IMR-90 (cell line): ENCODE data around the gene C14orf119. TPM values are rescaled to one million over a fixed set of nuclear protein-coding genes. Genes with fewer than 3 reads are reported as not detected.

Source experiments
- ATAC-seq: fragments of 200-7000 bp; cut with Tn5 transposase; 2 replicates; pipeline ENCODE4 v1.9.1; 2020; ENCODE audit warnings: low read depth, mild to moderate bottlenecking, moderate library complexity
- BruUV-seq: library from RNA; stranded (reverse); fragments of 400-500 nt; replicated peaks from 2 replicates; lab custom pipeline; 2021; lab: Mats Ljungman, UMichigan
- CTCF ChIA-PET: fragments of 300-600 bp; formaldehyde crosslinking; extraction: SDS; loops from one replicate; lab custom pipeline; 2021; ENCODE audit warnings: antibody characterized with exemption; lab: Yijun Ruan, JAX
- POLR2A ChIA-PET: fragments of 300-600 bp; sonication (Branson Sonifier 250); formaldehyde crosslinking; loops from one replicate; lab custom pipeline; 2022; ENCODE audit warnings: antibody characterized with exemption; ENCODE audit not compliant: unreplicated experiment; lab: Charles Lee
- DNase-seq: peaks from one replicate; pipeline ENCODE4 v3.0.0; 2013
- H2AFZ ChIP-seq: replicated peaks from 2 replicates; pipeline ENCODE3; 2013; ENCODE audit warnings: low read length, mild to moderate bottlenecking; ENCODE audit not compliant: poor library complexity
- H2AK5ac ChIP-seq: 2 replicates; pipeline ENCODE4 v1.6.1; 2013; ENCODE audit warnings: low read depth, low read length, inconsistent platforms
- H2AK9ac ChIP-seq: replicated peaks from 2 replicates; pipeline ENCODE3; 2013; ENCODE audit warnings: mild to moderate bottlenecking, low read depth, low read length, moderate library complexity; ENCODE audit not compliant: poor library complexity
- H2BK120ac ChIP-seq: 2 replicates; pipeline ENCODE4 v1.6.1; 2013; ENCODE audit warnings: low read depth, low read length, inconsistent platforms
- H2BK15ac ChIP-seq: 3 replicates; pipeline ENCODE4 v1.6.1; 2013; ENCODE audit warnings: low read depth, low read length, inconsistent platforms
- H2BK20ac ChIP-seq: 2 replicates; pipeline ENCODE4 v1.6.1; 2013; ENCODE audit warnings: low read depth, mild to moderate bottlenecking, inconsistent platforms, low read length, moderate library complexity
- H2BK5ac ChIP-seq: 2 replicates; pipeline ENCODE4 v1.6.1; 2013; ENCODE audit warnings: mild to moderate bottlenecking, low read depth, low read length, inconsistent platforms; ENCODE audit not compliant: poor library complexity, severe bottlenecking
- H3K14ac ChIP-seq: replicated peaks from 2 replicates; pipeline ENCODE4 v1.6.1; 2013; ENCODE audit warnings: low read depth, low read length, inconsistent platforms
- H3K18ac ChIP-seq: 2 replicates; pipeline ENCODE4 v1.6.1; 2013; ENCODE audit warnings: low read depth, low read length, control low read depth
- H3K23ac ChIP-seq: 2 replicates; pipeline ENCODE4 v1.6.1; 2013; ENCODE audit warnings: low read depth, low read length, inconsistent platforms
- H3K27ac ChIP-seq: 2 replicates; pipeline ENCODE4 v1.5.1; 2013; ENCODE audit warnings: mild to moderate bottlenecking, control low read depth, low read length; ENCODE audit not compliant: insufficient read depth
- H3K27me3 ChIP-seq: 2 replicates; pipeline ENCODE4 v1.6.1; 2013; ENCODE audit warnings: low read length; ENCODE audit not compliant: control insufficient read depth, insufficient read depth
- H3K36me3 ChIP-seq: 2 replicates; pipeline ENCODE4 v1.6.1; 2013; ENCODE audit warnings: low read length, mixed read lengths; ENCODE audit not compliant: control insufficient read depth, insufficient read depth
- H3K4ac ChIP-seq: 2 replicates; pipeline ENCODE4 v1.6.1; 2013; ENCODE audit warnings: low read depth, low read length, inconsistent platforms
- H3K4me1 ChIP-seq: 2 replicates; pipeline ENCODE4 v1.6.1; 2013; ENCODE audit warnings: low read length, mixed read lengths; ENCODE audit not compliant: control insufficient read depth, insufficient read depth
- H3K4me2 ChIP-seq: 2 replicates; pipeline ENCODE4 v1.6.1; 2013; ENCODE audit warnings: low read depth, mild to moderate bottlenecking, control low read depth, low read length, moderate library complexity
- H3K4me3 ChIP-seq: 2 replicates; pipeline ENCODE4 v1.5.1; 2013; ENCODE audit warnings: low read depth, mild to moderate bottlenecking, control low read depth, low read length, moderate library complexity; ENCODE audit not compliant: insufficient read depth
- H3K56ac ChIP-seq: 2 replicates; pipeline ENCODE4 v1.6.1; 2013; ENCODE audit warnings: low read length, inconsistent platforms; ENCODE audit not compliant: insufficient read depth; ENCODE audit errors: extremely low read depth
- H3K79me1 ChIP-seq, 2 experiments: 2 replicates each; pipeline ENCODE4 v1.6.1; 2013; ENCODE audit warnings: low read length in 2 of 2, inconsistent platforms in 1 of 2, low read depth in 1 of 2
- H3K9ac ChIP-seq: 2 replicates; pipeline ENCODE4 v1.6.1; 2013; ENCODE audit warnings: low read depth, low read length, control low read depth
- H3K9me1 ChIP-seq: 2 replicates; pipeline ENCODE4 v1.6.1; 2013; ENCODE audit warnings: low read length, inconsistent platforms; ENCODE audit not compliant: insufficient read depth
- H3K9me3 ChIP-seq: 2 replicates; pipeline ENCODE4 v1.6.1; 2013; ENCODE audit warnings: low read length; ENCODE audit not compliant: control insufficient read depth, insufficient read depth
- H4K20me1 ChIP-seq: 2 replicates; pipeline ENCODE4 v1.6.1; 2013; ENCODE audit warnings: low read length, inconsistent platforms; ENCODE audit not compliant: insufficient read depth
- H4K5ac ChIP-seq: 2 replicates; pipeline ENCODE4 v1.6.1; 2013; ENCODE audit warnings: mild to moderate bottlenecking, low read depth, low read length, control low read depth
- H4K8ac ChIP-seq, 2 experiments: 2 replicates each; pipeline ENCODE4 v1.6.1; 2013; ENCODE audit warnings: low read depth in 2 of 2, low read length in 2 of 2, control low read depth in 1 of 2, inconsistent platforms in 1 of 2
- H4K91ac ChIP-seq: 2 replicates; pipeline ENCODE4 v1.6.1; 2013; ENCODE audit warnings: low read depth, low read length, inconsistent platforms; ENCODE audit not compliant: insufficient read depth
- CHD1 ChIP-seq: IDR thresholded peaks from 2 replicates; pipeline ENCODE4 v1.6.1; 2012; ENCODE audit warnings: low read depth, low read length, improper control_type of control experiment
- FOS ChIP-seq: fragments of 150-350 bp; IDR thresholded peaks from 2 replicates; pipeline ENCODE4 v1.6.1; 2016; ENCODE audit warnings: low read depth, low read length
- MXI1 ChIP-seq: IDR thresholded peaks from 2 replicates; pipeline ENCODE4 v1.6.1; 2012; ENCODE audit warnings: low read depth, mild to moderate bottlenecking, low read length, moderate library complexity, borderline replicate concordance
- WGBS, 2 experiments: methylation state at CpG; one replicate each; pipeline versions ENCODE4 v1.1.5 to v1.1.7; 2013; ENCODE audit warnings: missing lambda C conversion rate in 2 of 2; ENCODE audit not compliant: insufficient read length in 1 of 2; ENCODE audit errors: extremely low coverage in 2 of 2; 5-methylcytosine and 5-hydroxymethylcytosine counted together
- dilution Hi-C: fragments of 300-500 bp; cut with HindIII; formaldehyde crosslinking; loops from one replicate; pipeline ENCODE4 v1.14.3; 2018; ENCODE audit warnings: low sequenced_read_pairs; ENCODE audit not compliant: unreplicated experiment
- in situ Hi-C: fragments of 300-500 bp; cut with MboI; formaldehyde crosslinking; loops from 3 replicates; pipeline ENCODE4 v1.14.3; 2019; ENCODE audit warnings: low sequenced_read_pairs, inconsistent platforms, mixed read lengths
- intact Hi-C: fragments of 100-400 bp; cut with micrococcal nuclease; formaldehyde crosslinking; loops from 2 replicates; pipeline ENCODE4 v1.10.0; 2022
- polyA plus RNA-seq, 3 experiments: library from polyadenylated mRNA; depleted of rRNA; stranded (reverse); fragments of >200 nt; gene quantifications; 2 replicates each; pipeline ENCODE4 v1.2.3, GENCODE V29; 2012; ENCODE audit warnings: low replicate concordance in 1 of 3
- total RNA-seq: library from RNA; depleted of rRNA; stranded (reverse); fragments of >200 nt; gene quantifications from 2 replicates; pipeline ENCODE4 v1.2.3, GENCODE V29; 2012
- TF ChIP-seq, protein P1 (sequence below): fragments of 150-350 bp; IDR thresholded peaks from 2 replicates; pipeline ENCODE4 v1.6.1; 2016; ENCODE audit warnings: low read depth, mild to moderate bottlenecking, low read length, moderate library complexity, borderline replicate concordance
- TF ChIP-seq, protein P2 (sequence below): conservative IDR thresholded peaks from 2 replicates; pipeline ENCODE4 v1.5.1; 2012; ENCODE audit warnings: mild to moderate bottlenecking, low read depth, low read length, improper control_type of control experiment

The C14orf119 gene
- total and polyA plus RNA-seq, 2 of the 4 experiments (the other 2 are of a cell fraction): 74.0 to 83.7 TPM

DNA sequence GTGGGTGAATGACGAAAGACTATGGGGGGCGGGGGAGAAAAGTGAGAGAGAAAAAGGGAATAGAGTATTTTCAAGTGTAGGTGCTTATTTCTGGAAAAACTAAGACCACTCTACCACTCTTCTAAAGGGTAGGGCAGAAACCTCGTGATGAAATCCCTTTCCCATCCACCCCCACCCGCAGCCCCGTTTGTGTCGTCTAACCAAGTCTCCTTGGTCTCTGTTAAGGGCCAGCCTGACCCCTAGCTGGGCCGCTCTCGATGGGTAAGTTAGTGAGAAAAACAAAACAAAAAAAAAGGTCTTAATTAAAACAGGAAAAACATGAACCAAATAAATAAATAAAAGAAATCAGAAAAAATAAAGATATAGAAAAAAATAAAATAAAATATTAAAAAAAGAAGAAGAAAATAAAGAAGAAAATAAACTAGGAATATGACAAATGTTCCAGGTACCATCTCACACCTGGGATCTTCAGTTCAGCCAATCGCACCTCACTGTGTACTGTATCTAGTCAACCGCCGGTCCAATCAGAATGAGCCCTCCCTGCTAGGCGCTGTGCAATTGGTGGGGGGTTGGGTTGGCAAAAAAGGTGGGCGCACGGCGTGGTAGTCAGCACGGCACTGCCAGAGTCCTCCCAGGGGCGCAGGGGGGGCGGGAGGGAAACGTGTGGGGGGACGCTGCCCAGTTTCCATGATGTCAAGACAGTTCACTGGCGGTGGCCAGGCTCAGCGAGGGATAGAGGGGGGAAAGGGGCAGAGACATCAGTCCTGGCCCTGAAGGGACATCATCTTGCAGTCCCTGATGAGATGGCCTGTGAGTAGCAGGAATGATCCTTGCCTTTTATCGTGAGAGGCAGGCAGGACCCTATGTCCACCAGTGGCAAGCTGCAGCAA, 28.2 kb upstream of the C14orf119 start:
- H3K27me3 ChIP-seq: no peaks in the 10 kb centered on the region
- H3K4me2 ChIP-seq: no peak overlapping the region
- peaks cover 25 to 82% of the 10 kb centered on the region in 2 experiments for H3K79me1 ChIP-seq
- no peak overlapping the region for H3K14ac ChIP-seq
- 100% methylated on average over 1 of the region's 23 CpGs; no CpG with 5 or more reads in 1 of the 2 experiments for WGBS, 2 experiments
- peaks cover 53% of the 10 kb centered on the region for H4K20me1 ChIP-seq
- no TSS peak for BruUV-seq
- no peak overlapping the region for H2AFZ ChIP-seq
- no peak overlapping the region for H3K4me3 ChIP-seq
- no peak overlapping the region for H3K27ac ChIP-seq
- intact Hi-C loops: no loop called here
- no peak overlapping the region for H2AK5ac ChIP-seq
- ATAC-seq (no peak), DNase-seq (no peak)
- no peak overlapping the region for H4K91ac ChIP-seq
- H3K56ac ChIP-seq: no peak overlapping the region
- ChIA-PET POLR2A (no interaction called here), CTCF (no interaction called here)
- no peak overlapping the region for H4K5ac ChIP-seq
- H3K36me3 ChIP-seq: peaks cover 57% of the 10 kb centered on the region
- H2BK20ac ChIP-seq: no peak overlapping the region
- dilution Hi-C loops: no loop called here
- peaks cover 18% of the 10 kb centered on the region for H3K4me1 ChIP-seq
- no peak overlapping the region for H2BK5ac ChIP-seq
- no peak overlapping the region for H3K9ac ChIP-seq
- TF ChIP-seq, protein P1, sequence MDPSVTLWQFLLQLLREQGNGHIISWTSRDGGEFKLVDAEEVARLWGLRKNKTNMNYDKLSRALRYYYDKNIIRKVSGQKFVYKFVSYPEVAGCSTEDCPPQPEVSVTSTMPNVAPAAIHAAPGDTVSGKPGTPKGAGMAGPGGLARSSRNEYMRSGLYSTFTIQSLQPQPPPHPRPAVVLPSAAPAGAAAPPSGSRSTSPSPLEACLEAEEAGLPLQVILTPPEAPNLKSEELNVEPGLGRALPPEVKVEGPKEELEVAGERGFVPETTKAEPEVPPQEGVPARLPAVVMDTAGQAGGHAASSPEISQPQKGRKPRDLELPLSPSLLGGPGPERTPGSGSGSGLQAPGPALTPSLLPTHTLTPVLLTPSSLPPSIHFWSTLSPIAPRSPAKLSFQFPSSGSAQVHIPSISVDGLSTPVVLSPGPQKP: no peak
- no peak for TF ChIP-seq MXI1
- TF ChIP-seq FOS: no peak
- TF ChIP-seq CHD1: no peak
- TF ChIP-seq, protein P2, sequence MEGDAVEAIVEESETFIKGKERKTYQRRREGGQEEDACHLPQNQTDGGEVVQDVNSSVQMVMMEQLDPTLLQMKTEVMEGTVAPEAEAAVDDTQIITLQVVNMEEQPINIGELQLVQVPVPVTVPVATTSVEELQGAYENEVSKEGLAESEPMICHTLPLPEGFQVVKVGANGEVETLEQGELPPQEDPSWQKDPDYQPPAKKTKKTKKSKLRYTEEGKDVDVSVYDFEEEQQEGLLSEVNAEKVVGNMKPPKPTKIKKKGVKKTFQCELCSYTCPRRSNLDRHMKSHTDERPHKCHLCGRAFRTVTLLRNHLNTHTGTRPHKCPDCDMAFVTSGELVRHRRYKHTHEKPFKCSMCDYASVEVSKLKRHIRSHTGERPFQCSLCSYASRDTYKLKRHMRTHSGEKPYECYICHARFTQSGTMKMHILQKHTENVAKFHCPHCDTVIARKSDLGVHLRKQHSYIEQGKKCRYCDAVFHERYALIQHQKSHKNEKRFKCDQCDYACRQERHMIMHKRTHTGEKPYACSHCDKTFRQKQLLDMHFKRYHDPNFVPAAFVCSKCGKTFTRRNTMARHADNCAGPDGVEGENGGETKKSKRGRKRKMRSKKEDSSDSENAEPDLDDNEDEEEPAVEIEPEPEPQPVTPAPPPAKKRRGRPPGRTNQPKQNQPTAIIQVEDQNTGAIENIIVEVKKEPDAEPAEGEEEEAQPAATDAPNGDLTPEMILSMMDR: no peak
- no peak overlapping the region for H3K4ac ChIP-seq
- no peak overlapping the region for H2BK15ac ChIP-seq
- no peak overlapping the region for H2AK9ac ChIP-seq
- H3K18ac ChIP-seq: no peak overlapping the region
- 0 out of 2 replicates have a peak overlapping the region, but pooled peaks have one; percentile 8 for H3K23ac ChIP-seq
- no peak overlapping the region for H2BK120ac ChIP-seq
- H3K9me3 ChIP-seq: no peaks in the 10 kb centered on the region
- no peak overlapping the region for H4K8ac ChIP-seq
- H3K9me1 ChIP-seq: peaks cover 10% of the 10 kb centered on the region; the same call in 1 of the 2 replicates
- in situ Hi-C loops: loop anchor here (5.0 to 10.0 kb wide), 2 partner anchors 35 to 512 kb away; partner anchors contain the start of gene CIROP
